AG09309 (cell line): ENCODE measurements around the gene RPN2.

ENCODE experiments used
- DNase-seq: peaks from one replicate; pipeline ENCODE4 v3.0.0-alpha.2; 2010; ENCODE audit warnings: low read depth
- H3K4me3 ChIP-seq: 2 replicates; pipeline ENCODE4 v1.5.1; 2011; ENCODE audit warnings: mild to moderate bottlenecking, low read depth, low read length, moderate library complexity; ENCODE audit not compliant: control insufficient read depth
- TF ChIP-seq, protein P1 (sequence below): IDR thresholded peaks from 2 replicates; pipeline ENCODE4 v1.5.1; 2011; ENCODE audit warnings: mild to moderate bottlenecking, low read depth, low read length, inconsistent platforms; ENCODE audit not compliant: insufficient read depth, control insufficient read depth; ENCODE audit errors: missing control alignments

The RPN2 gene

DNA sequence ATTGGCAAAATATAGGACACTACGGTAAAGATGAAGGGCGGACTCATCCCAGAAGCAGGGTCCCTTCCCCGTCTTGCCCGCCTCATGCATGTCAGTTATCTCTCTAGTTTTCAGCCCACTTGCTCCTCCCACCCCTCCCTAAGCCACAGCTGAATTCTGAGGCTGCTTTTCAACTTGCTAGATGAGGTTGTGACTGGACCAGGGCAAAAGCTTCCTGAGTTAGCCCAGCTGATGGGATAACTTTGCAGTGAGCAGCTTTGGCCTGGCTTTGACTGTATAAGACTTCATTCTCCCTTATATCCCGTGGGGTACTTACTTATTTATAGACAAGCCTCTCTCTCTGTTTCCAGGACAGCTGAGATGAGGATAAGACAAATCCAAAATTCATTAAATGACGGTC lies 59.3 kb downstream of the RPN2 start:
- no peak for DNase-seq
- TF ChIP-seq, protein P1, sequence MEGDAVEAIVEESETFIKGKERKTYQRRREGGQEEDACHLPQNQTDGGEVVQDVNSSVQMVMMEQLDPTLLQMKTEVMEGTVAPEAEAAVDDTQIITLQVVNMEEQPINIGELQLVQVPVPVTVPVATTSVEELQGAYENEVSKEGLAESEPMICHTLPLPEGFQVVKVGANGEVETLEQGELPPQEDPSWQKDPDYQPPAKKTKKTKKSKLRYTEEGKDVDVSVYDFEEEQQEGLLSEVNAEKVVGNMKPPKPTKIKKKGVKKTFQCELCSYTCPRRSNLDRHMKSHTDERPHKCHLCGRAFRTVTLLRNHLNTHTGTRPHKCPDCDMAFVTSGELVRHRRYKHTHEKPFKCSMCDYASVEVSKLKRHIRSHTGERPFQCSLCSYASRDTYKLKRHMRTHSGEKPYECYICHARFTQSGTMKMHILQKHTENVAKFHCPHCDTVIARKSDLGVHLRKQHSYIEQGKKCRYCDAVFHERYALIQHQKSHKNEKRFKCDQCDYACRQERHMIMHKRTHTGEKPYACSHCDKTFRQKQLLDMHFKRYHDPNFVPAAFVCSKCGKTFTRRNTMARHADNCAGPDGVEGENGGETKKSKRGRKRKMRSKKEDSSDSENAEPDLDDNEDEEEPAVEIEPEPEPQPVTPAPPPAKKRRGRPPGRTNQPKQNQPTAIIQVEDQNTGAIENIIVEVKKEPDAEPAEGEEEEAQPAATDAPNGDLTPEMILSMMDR, result no peak
- no peak overlapping the region for H3K4me3 ChIP-seq

DNA sequence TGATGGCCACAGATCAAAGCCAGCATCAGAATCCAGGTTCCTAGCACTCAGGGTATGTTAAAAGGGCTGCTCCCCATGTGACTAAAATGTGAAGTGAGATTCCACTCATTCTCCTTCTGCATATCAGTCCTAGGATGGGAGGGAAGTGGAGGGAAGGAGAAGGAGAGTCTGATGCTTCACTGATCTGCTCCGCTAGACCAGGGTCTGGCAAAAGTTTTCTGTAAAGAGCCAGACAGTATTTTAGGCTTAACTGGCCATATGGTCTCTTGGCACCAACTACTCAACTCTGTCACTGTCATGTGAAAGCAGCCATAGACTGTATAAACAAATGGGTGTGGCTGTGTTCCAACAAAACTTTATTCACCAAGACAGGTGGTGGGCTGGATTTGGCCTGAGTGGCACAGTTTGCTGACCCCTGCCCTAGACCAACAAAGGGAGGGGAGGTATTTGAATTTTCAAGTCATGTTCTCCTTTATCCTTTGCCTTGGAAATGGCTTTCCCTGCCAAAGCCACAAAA lies 59.9 kb downstream of the RPN2 start:
- DNase-seq, result no peak
- TF ChIP-seq, protein P1, result no peak
- no peak overlapping the region for H3K4me3 ChIP-seq

DNA sequence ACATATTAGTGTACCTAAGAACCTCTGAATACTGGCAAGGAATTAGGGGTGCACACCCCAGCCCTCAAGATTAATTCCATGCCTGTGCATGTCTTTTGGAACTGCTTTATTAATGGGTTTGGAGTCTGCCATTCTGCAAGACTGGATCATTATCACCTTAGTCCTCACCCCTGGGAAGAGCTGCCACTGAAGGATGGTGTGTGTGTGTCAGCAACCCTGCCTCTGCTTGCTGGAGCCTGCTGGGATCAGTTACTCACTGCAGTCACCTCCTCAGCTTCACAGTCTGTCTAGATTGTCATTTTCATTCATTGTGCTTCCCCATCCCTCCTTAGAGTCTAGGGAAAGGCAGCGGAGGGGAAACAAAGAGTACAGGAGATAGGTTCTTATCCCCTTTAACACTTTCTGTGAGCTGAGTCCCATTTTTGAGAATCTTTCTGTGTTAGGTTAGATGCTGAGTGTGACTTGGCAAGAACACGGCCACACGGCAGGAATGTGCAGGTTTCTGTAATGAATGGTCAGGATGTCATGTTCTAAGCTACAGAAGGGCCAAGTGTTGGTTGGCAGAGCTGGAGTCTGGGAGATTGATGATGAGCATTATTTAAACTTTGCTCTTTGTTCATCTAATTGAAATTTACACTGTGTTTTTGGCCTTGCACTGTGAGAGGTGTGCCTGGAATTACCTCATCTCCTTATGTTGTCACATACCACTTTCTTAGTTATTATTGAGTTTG lies 61.4 kb downstream of the RPN2 start:
- TF ChIP-seq, protein P1, result no peak
- H3K4me3 ChIP-seq, result no peak overlapping the region
- DNase-seq, result no peak

DNA sequence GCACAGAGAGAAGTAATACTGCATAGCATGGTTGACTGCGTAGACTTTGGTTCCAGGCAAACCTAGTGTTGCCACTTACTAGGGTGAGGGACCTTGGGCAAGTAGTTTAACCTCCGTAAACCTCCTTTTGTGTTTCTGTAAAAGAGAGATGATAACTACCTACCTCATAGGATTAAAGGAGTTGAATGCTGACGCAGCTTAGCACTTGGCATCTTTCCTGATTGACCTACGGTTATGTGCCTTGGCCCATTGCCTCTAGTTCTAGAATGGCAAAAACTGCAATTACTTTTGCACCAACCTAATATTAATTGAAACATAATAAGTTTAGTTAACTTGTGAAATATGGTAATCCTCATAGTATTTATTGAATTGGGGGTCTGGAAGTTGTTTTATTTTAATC lies 63.4 kb downstream of the RPN2 start:
- TF ChIP-seq, protein P1, result no peak
- DNase-seq, result no peak

DNA sequence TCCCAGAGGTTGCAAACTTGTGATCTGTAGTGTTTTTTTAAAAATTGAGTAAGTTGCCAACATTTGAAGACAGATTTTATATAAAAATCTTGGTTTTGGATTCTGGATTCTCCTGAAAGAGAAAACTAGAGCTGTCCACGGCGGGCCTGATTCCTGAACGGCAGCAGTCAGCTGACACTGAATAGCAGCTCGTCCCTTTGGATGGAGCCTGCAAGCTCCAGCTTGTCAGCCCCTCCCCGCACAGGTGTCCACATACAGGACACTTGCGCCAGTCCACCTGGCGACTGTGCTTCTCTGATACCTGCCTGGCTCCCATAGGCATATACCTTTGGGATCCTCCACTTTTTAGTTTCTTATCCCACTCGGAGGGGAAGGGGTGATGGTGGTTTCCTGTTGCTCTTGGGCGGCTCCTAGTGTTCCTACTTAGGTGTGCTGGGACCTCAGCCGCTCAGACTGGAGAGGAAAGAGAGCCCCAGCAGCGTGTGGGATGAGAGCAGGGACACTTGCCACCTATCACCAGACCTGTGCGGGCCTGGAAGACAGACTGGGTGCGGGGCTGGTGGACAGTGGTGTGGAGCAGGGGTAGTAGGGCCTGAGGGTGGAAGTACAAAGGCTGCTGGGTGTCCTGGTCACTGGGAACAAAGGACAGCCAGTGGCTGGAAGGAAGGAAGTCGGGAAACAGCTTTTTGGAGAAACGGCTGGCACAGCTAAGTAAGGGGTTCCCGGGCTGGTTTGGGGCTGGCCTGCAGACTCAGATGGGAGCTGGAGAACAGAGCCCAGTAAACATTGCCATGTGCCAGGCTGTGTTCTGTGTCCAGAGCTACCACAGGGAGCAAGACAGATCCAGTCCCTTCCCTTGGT lies 64.2 kb downstream of the RPN2 start:
- TF ChIP-seq, protein P1, result no peak
- no peak overlapping the region for H3K4me3 ChIP-seq
- no peak for DNase-seq

More for the DNA sequence above, 63.4 kb downstream of the RPN2 start:
- H3K4me3 ChIP-seq, result no peak overlapping the region

DNA sequence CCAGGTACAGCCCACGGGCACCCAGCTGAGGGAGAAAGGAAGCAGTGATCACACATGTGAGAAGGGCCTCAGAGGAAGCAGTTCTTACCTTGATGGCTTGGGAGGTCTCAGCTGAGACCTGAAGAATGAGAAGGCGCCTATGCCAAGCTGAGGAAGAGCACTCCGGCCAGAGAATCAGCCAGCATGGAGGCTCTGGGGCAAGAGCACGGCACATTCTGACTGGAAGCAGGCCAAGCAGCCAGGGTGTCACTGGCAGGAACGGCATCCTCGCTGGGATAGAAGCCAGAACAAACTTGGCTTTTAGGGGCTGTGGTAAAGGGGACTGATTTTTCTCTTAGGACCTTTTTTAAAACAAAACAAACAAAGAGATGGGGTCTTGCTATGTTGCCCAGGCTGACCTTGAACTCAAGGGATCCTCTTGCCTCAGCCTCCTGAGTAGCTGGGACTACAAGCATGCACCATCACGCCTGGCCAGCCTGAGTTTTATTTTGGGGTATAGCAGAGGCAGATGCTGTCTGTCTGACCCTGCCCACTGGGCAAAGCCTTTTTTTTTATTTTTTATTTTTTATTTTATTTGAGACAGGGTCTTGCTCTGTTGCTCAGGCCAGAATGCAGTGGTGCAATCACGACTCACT lies 64.9 kb downstream of the RPN2 start:
- TF ChIP-seq, protein P1, result no peak
- no peak for DNase-seq
- no peak overlapping the region for H3K4me3 ChIP-seq
